GM19455 (cell line): Measurements from ENCODE around the gene SCN4A.

Source experiments
- ATAC-seq: cut with Tn5 transposase; IDR thresholded peaks from one replicate; pipeline ENCODE4 v1.9.1; 2021; ENCODE audit not compliant: unreplicated experiment

Gene SCN4A

GRCh38 chr17:64002658-64003525 is 30.2 kb upstream of the SCN4A start:
- no peak for ATAC-seq

- ATAC-seq: no peak
These were observed 29.2 kb upstream of the SCN4A start for GRCh38 chr17:64001763-64002529.

- no peak for ATAC-seq
These were observed 28.4 kb upstream of the SCN4A start for GRCh38 chr17:64001091-64001579.

GRCh38 chr17:63999680-64000531 is 27.2 kb upstream of the SCN4A start:
- ATAC-seq: no peak

GRCh38 chr17:63998721-63999679 is 26.3 kb upstream of the SCN4A start:
- ATAC-seq: no peak

GRCh38 chr17:63998050-63998720 is 25.5 kb upstream of the SCN4A start, which contains the start of gene PRR29:
Gene PRR29, plus strand, starts transcription at chr17:63998351. Its CDS starts 14 bp downstream, at chr17:63998365.
- ATAC-seq: peak; percentile 76

GRCh38 chr17:63997341-63998048 is 24.8 kb upstream of the SCN4A start:
- no peak for ATAC-seq

GRCh38 chr17:63996430-63997182 is 23.9 kb upstream of the SCN4A start:
- no peak for ATAC-seq

- no peak for ATAC-seq
These were observed 22.9 kb upstream of the SCN4A start for GRCh38 chr17:63995626-63996025.

GRCh38 chr17:63993368-63993985 is 20.8 kb upstream of the SCN4A start:
- no peak for ATAC-seq

GRCh38 chr17:63991611-63992010 is 18.9 kb upstream of the SCN4A start:
- ATAC-seq: no peak

- ATAC-seq: no peak
These were observed 17.1 kb upstream of the SCN4A start for GRCh38 chr17:63989622-63990345.

GRCh38 chr17:63988741-63989621 is 16.3 kb upstream of the SCN4A start:
- ATAC-seq: no peak

GRCh38 chr17:63988127-63988478 is 15.4 kb upstream of the SCN4A start:
- ATAC-seq: no peak

- ATAC-seq: no peak
These were observed 14.8 kb upstream of the SCN4A start for GRCh38 chr17:63987221-63988126.
